NCI-H2171 treated with DMSO at 0.1 percent for 48 hours (cell line): ENCODE results near the gene BCL2.
"Not testable (repeated sequence)": the region's sequence is repeated elsewhere in the genome, so short reads cannot be mapped to it uniquely, and the experiment has no call there.

Source experiments
- DNase-seq: peaks from one replicate; lab custom pipeline; 2025; lab: John Stamatoyannopoulos, UW

Gene BCL2

GRCh38 chr18:63319383-63320122, at the start of gene BCL2:
Gene BCL2, minus strand, starts transcription at chr18:63319769.
- DNase-seq = peak; percentile 59

- no peak for DNase-seq
Measured at GRCh38 chr18:63368611-63369010, 49.0 kb upstream of the BCL2 start.

GRCh38 chr18:63367053-63367953, 47.7 kb upstream of the BCL2 start, which contains the start of gene KDSR:
Gene KDSR, minus strand, starts transcription at chr18:63367206. Its CDS starts 88 bp downstream, at chr18:63367118.
- peak; percentile 96 for DNase-seq

- peak; percentile 49 for DNase-seq
Measured at GRCh38 chr18:63366213-63367052, 46.9 kb upstream of the BCL2 start.

GRCh38 chr18:63365876-63366212, 46.3 kb upstream of the BCL2 start:
- no peak for DNase-seq

- DNase-seq = no peak
Measured at GRCh38 chr18:63363951-63364350, 44.4 kb upstream of the BCL2 start.

GRCh38 chr18:63363420-63363819, 43.9 kb upstream of the BCL2 start:
- DNase-seq = not testable (repeated sequence)

- DNase-seq = no peak
Measured at GRCh38 chr18:63356272-63356896, 36.8 kb upstream of the BCL2 start.

GRCh38 chr18:63350230-63350629, 30.7 kb upstream of the BCL2 start:
- DNase-seq = no peak

- no peak for DNase-seq
Measured at GRCh38 chr18:63348508-63349136, 29.1 kb upstream of the BCL2 start.

GRCh38 chr18:63346480-63347183, 27.1 kb upstream of the BCL2 start:
- no peak for DNase-seq

GRCh38 chr18:63346031-63346430, 26.5 kb upstream of the BCL2 start:
- DNase-seq = no peak

GRCh38 chr18:63344918-63345317, 25.3 kb upstream of the BCL2 start:
- DNase-seq = no peak

- DNase-seq = no peak
Measured at GRCh38 chr18:63344263-63344662, 24.7 kb upstream of the BCL2 start.

GRCh38 chr18:63342206-63342605, 22.6 kb upstream of the BCL2 start:
- DNase-seq = no peak

GRCh38 chr18:63339920-63340484, 20.4 kb upstream of the BCL2 start:
- peak; percentile 16 for DNase-seq

GRCh38 chr18:63336366-63337099, 17.0 kb upstream of the BCL2 start:
- no peak for DNase-seq

GRCh38 chr18:63331105-63331504, 11.5 kb upstream of the BCL2 start:
- DNase-seq = no peak

GRCh38 chr18:63329431-63330145, 10.0 kb upstream of the BCL2 start:
- no peak for DNase-seq
